Prostate gland (tissue), 2 donors: ENCODE results near the gene GABBR2. TPM values are rescaled to one million over a fixed set of nuclear protein-coding genes. Genes with fewer than 3 reads are reported as not detected.

Experiments used
- DNase-seq: peaks from one replicate; pipeline ENCODE4 v3.0.0-alpha.2; 2019; ENCODE audit warnings: low spot score
- H3K27ac ChIP-seq, 2 donors: fragments of 200-600 bp; sonication (generic); 2 replicates each; pipeline ENCODE4 v1.5.1; 2017 to 2019
- H3K27me3 ChIP-seq: fragments of 200-600 bp; sonication (generic); replicated peaks from 2 replicates; pipeline ENCODE4 v1.5.1; 2019; ENCODE audit not compliant: insufficient read depth
- H3K36me3 ChIP-seq, 2 donors: fragments of 200-600 bp; sonication (generic); 1 replicate in 1 of 2; 2 replicates in 1 of 2; pipeline versions ENCODE4 v1.5.1 to v1.8.1; 2017 to 2019
- H3K4me1 ChIP-seq: fragments of 200-600 bp; sonication (generic); replicated peaks from 2 replicates; pipeline ENCODE4 v1.5.1; 2019
- H3K4me3 ChIP-seq, 2 donors: fragments of 200-600 bp; sonication (generic); 2 replicates each; pipeline ENCODE4 v1.5.1; 2017 to 2019
- H3K9me3 ChIP-seq: fragments of 200-600 bp; sonication (generic); 2 replicates; pipeline ENCODE4 v1.5.1; 2017
- CTCF ChIP-seq, 4 experiments: fragments of 200-600 bp in 2 of 4; fragments of 450-650 bp in 2 of 4; sonication (generic) in 2 of 4; IDR thresholded peaks; 1 replicate in 3 of 4; 2 replicates in 1 of 4; pipeline ENCODE4 v1.5.1; 2016 to 2019; ENCODE audit warnings: antibody characterized with exemption in 4 of 4, mild to moderate bottlenecking in 2 of 4, moderate library complexity in 2 of 4
- POLR2A ChIP-seq: fragments of 450-650 bp; IDR thresholded peaks from one replicate; pipeline ENCODE4 v1.6.1; 2016; ENCODE audit warnings: antibody characterized with exemption, mild to moderate bottlenecking
- POLR2AphosphoS5 ChIP-seq: sonication (generic); formaldehyde crosslinking; IDR thresholded peaks from one replicate; pipeline ENCODE4 v1.6.1; 2017; ENCODE audit warnings: antibody characterized with exemption
- WGBS: methylation state at CpG from one replicate; pipeline ENCODE4 v1.1.5; 2018; 5-methylcytosine and 5-hydroxymethylcytosine counted together
- intact Hi-C: fragments of 100-400 bp; cut with DNase I; formaldehyde crosslinking; loops from one replicate; pipeline ENCODE4 v1.14.2; 2022
- total RNA-seq, 2 donors: library from RNA; depleted of rRNA; stranded (reverse); fragments of >200 nt; gene quantifications; one replicate each; pipeline ENCODE4 v1.1.0, GENCODE V29; 2016

GABBR2 gene
- total RNA-seq, 2 donors from 2014 or later, result 0.97 TPM; not detected in 1

GRCh38 chr9:98732801-98733200 is 24.1 kb upstream of the GABBR2 start:
- WGBS, result 66% methylated on average over 9 of the region's 9 CpGs
- Histone ChIP-seq H3K4me3 (no peak overlapping the region), H3K36me3 (peaks cover 0 to 10% of the 10 kb centered on the region in 2 donors), H3K9me3 (no peaks in the 10 kb centered on the region), H3K27me3 (no peaks in the 10 kb centered on the region), H3K27ac (no peak overlapping the region), H3K4me1 (no peaks in the 10 kb centered on the region)
- intact Hi-C loops, result no loop called here
- DNase-seq, result no peak
- no peak for TF ChIP-seq POLR2AphosphoS5
- no peak for TF ChIP-seq POLR2A

DNA sequence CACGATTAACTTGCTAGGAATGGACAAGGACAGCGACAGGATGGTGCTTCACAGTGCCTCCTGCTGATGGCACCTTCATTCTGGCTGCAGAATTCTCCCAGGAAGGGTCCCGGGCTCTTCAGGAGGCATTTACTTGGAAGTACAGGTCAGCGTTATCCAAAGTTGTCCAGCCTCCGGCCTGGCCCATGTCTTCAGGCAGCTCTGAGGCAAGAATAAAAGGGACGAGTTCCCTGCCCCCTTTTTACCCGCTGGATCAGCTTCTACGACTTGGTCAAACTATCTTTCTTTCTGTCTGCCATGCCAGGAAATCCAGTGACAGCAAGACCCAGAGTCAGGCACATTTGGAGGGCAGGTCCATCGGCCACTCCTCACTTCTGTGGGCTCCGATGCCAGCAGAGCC is 23.4 kb upstream of the GABBR2 start:
- WGBS, result 85% methylated on average over 10 of the region's 10 CpGs
- TF ChIP-seq POLR2AphosphoS5 (no peak), CTCF (IDR thresholded peaks at IDR 0.05) (no peak), POLR2A (no peak)
- no peak overlapping the region for H3K27ac ChIP-seq
- no peak for DNase-seq
- intact Hi-C loops, result no loop called here
- H3K4me3 ChIP-seq, result no peak overlapping the region
- H3K9me3 ChIP-seq, result no peaks in the 10 kb centered on the region
- no peaks in the 10 kb centered on the region for H3K4me1 ChIP-seq
- H3K36me3 ChIP-seq, result peaks cover 0 to 10% of the 10 kb centered on the region in 2 donors
- no peaks in the 10 kb centered on the region for H3K27me3 ChIP-seq

DNA sequence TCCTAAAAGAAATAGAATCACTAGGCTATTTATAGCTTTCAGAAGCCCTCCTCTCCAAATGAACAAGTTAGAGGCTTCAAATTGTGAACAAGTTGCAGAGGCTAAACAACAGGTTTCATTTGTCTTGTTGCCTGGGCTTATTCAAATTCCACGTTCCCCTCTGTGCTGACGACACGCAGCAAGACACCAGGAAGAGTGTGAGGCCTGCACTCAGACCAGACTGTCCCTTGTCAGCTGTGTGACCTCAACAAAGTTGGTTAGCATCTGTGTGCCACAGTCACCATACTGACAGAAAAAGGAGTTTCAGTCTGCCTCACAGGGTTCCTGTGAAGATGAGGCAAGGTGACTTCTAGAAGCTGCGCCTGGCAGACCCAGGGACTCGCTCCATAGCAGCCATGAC is 22.1 kb upstream of the GABBR2 start:
- no peak for TF ChIP-seq POLR2A
- no peak for TF ChIP-seq POLR2AphosphoS5
- no peak for TF ChIP-seq CTCF (IDR thresholded peaks at IDR 0.05)
- 85% methylated on average over 5 of the region's 5 CpGs for WGBS
- H3K27ac ChIP-seq, result no peak overlapping the region
- H3K9me3 ChIP-seq, result no peaks in the 10 kb centered on the region
- DNase-seq, result no peak
- H3K4me3 ChIP-seq, result no peak overlapping the region
- peaks cover 0 to 5% of the 10 kb centered on the region in 2 donors for H3K36me3 ChIP-seq
- no peaks in the 10 kb centered on the region for H3K4me1 ChIP-seq
- H3K27me3 ChIP-seq, result no peaks in the 10 kb centered on the region
- intact Hi-C loops, result no loop called here

GRCh38 chr9:98728500-98728899 is 19.8 kb upstream of the GABBR2 start:
- Histone ChIP-seq H3K4me3 (no peak overlapping the region), H3K36me3 (no peaks in the 10 kb centered on the region), H3K27ac (no peak overlapping the region), H3K9me3 (no peaks in the 10 kb centered on the region), H3K4me1 (no peaks in the 10 kb centered on the region), H3K27me3 (peaks cover 4% of the 10 kb centered on the region)
- no peak for DNase-seq
- TF ChIP-seq POLR2A, result no peak
- no peak for TF ChIP-seq CTCF (IDR thresholded peaks at IDR 0.05)
- TF ChIP-seq POLR2AphosphoS5, result no peak
- WGBS, result 86% methylated on average over 11 of the region's 11 CpGs
- intact Hi-C loops, result no loop called here

DNA sequence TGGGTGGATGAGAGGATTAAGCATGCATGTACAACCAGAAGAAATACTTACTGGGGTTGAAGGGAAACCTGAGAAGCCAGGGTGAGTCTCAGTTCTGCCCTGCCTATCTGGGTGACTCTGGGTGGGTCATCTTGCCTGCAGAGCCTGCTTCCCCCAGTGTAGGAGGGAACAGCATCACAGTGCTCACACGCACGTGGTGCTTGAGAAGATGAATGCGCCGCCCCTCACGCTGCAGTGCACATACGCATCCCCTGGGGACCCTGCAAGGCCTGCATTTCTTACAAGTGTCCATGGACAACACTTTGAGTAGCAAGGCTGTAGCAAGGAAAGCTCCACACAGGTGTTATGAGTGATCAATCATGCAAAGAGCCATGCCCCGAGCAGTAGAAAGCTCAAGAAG is 18.7 kb upstream of the GABBR2 start:
- DNase-seq, result no peak
- H3K27ac ChIP-seq, result no peak overlapping the region
- H3K27me3 ChIP-seq, result peaks cover 4% of the 10 kb centered on the region
- 59% methylated on average over 7 of the region's 7 CpGs for WGBS
- H3K36me3 ChIP-seq, result no peaks in the 10 kb centered on the region
- intact Hi-C loops, result no loop called here
- H3K4me3 ChIP-seq, result no peak overlapping the region
- H3K4me1 ChIP-seq, result no peaks in the 10 kb centered on the region
- TF ChIP-seq POLR2AphosphoS5, result no peak
- no peak for TF ChIP-seq POLR2A
- no peak for TF ChIP-seq CTCF (IDR thresholded peaks at IDR 0.05)
- no peaks in the 10 kb centered on the region for H3K9me3 ChIP-seq
